Left ventricle myocardium superior (tissue), 1 donor: ENCODE measurements around the gene KATNB1. TPM values are rescaled to one million over a fixed set of nuclear protein-coding genes. Genes with fewer than 3 reads are reported as not detected.
A peak's percentile ranks its signal among the peaks of the same experiment; 100 is the strongest.

Source experiments
- ATAC-seq: fragments of 200-7000 bp; cut with Tn5 transposase; one replicate; pipeline ENCODE4 v1.9.1; 2020; ENCODE audit warnings: mild to moderate bottlenecking, moderate library complexity
- DNase-seq: peaks from one replicate; pipeline ENCODE4 v3.0.0-alpha.2; 2020
- intact Hi-C: fragments of 100-400 bp; cut with micrococcal nuclease; formaldehyde crosslinking; loops from one replicate; pipeline ENCODE4 v1.11.0; 2022
- total RNA-seq: library from RNA; stranded (reverse); fragmentation: NEBNext Ultra II Directional; extraction: Animal tissue kit (Norgen Biotek cat#: 25700); gene quantifications from one replicate; pipeline ENCODE4 v1.2.1, GENCODE V29; 2021
- donor health status: DM: no; HTN: yes; CAD: no; lungs with severe emphysema.

Gene KATNB1
- total RNA-seq, 1 donor from 2014 or later, result 9.3 TPM

- peak; percentile 27 for DNase-seq
- intact Hi-C loops, result no loop called here
- ATAC-seq, result no peak
Measured at GRCh38 chr16:57752581-57753447, 17.2 kb downstream of the KATNB1 start.

DNA sequence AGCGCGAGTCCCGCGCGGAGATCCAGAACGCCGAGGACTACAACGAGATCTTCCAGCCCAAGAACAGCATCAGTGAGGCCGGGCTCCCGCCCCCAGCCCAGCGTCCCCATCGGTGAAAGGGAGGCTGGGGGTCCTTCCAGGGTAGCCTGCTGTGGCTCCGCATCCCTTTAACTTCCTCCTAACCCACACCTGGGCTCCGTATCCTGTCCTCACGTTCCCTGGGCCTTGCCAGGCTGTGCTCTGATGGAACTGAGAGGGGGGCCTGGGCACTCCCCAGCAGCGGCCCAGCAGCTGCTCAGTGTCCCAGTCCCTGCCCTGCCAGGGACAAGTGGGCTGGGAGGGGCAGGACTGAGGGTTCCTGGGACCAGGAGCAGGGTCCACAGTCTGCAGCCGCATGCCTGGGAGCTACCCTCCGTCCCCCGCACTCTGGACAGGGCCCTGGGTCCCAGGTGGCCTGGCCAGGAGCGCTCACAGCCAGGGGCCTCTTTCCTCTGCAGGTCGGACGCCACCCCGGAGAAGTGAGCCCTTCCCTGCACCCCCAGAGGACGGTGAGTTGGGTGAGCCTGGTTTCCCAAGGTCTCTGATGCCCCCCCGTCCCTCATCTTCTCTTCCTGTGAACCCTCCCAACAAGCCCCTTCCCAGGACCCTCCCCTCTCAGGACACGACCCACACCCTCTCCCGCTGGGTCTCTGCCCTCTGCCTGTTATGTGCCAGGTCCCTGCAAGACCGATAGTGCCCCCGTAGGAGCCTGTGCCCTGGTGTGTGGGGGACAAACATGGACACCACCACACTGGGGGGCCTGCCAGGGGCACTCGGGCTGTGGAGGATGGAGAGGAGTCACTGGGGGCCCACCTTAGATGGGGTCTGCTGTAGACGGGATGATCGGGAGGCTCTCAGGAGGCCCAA lies 18.1 kb downstream of the KATNB1 start:
- ATAC-seq (no peak), DNase-seq (peak; percentile 23)
- intact Hi-C loops, result no loop called here

DNA sequence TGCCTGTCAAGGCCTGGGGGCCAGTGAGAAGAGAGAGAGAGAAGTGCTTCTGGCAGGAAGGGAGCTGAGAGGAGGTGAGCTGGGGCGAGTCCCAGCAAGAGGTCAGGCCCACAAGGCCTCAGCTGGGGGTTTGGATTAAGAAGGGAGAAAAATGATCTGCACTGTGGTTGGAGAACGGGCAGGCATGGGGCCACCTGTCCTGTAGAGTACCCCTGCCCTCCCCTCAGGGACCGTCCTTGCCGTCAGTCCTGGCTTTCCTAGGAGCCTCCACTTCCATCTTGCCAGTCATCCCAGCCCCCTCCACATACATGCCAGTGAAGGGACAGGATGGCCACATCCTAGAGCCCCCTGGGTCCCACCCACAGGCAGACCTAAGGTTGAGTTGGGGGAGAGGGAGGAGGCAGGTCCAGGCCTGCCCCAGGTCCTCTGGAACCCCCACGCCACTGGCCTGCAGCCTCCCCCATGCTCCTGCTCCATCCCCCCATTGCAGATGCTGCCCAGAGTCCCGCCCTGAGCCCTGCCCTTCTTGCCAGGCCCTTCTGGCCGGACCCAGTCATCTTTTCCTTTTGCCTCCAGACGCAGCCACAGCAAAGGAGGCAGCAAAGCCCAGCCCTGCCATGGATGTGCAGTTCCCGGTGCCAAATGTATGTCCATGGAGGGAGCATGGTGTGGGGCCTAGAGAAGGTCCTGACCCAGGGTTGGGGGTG lies 18.9 kb downstream of the KATNB1 start:
- intact Hi-C loops, result loop anchor here (5.0 kb wide), 1 partner anchor 108 kb away; no protein-coding TSS in a partner anchor
- ATAC-seq (no peak), DNase-seq (peak; percentile 15)

GRCh38 chr16:57755061-57755684 lies 19.6 kb downstream of the KATNB1 start:
- peak; percentile 29 for DNase-seq
- intact Hi-C loops, result loop anchor here (5.0 kb wide), 1 partner anchor 107 kb away; no protein-coding TSS in a partner anchor
- no peak for ATAC-seq

DNA sequence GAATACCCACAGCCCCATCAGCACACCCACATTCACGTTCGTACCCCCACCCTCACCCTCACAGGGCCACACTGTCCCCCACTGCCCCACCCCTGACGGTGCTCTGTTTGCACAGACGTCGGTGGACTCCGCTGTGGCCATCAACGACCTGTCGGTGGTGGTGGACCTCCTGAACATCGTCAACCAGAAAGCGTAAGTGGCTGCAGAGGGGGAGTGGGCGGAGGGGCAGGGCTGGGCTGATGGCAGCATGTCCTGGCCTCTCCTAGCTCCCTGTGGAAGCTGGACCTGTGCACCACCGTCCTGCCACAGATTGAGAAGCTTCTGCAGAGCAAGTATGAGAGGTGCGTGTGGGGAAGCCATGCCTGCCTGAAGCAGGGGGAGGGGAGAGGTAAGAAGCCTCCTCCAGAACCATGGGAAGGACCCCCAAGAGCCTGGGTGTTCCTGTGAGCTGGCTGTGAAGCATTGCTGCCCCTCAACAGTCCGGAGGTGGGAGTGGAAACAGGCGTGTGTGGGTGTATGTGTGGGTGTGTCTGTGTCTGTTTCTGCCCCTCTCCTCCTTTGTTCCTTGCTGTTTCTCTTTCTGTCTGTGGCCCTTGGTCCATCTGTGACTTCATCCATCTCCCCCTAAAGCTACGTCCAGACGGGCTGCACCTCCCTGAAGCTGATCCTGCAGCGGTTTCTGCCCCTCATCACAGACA lies 20.3 kb downstream of the KATNB1 start:
- DNase-seq (peak; percentile 22), ATAC-seq (no peak)
- intact Hi-C loops, result loop anchor here (5.0 kb wide), 1 partner anchor 106 kb away; no protein-coding TSS in a partner anchor

GRCh38 chr16:57756424-57757325 lies 21.1 kb downstream of the KATNB1 start:
- ATAC-seq, result no peak
- intact Hi-C loops, result loop anchor here (5.0 kb wide), 1 partner anchor 106 kb away; no protein-coding TSS in a partner anchor
- DNase-seq, result peak; percentile 30

- intact Hi-C loops, result loop anchor here (5.0 kb wide), 1 partner anchor 105 kb away; no protein-coding TSS in a partner anchor
- peak; percentile 93 for DNase-seq
- ATAC-seq, result peak; percentile 90
Measured at GRCh38 chr16:57757326-57757786, 21.8 kb downstream of the KATNB1 start.

DNA sequence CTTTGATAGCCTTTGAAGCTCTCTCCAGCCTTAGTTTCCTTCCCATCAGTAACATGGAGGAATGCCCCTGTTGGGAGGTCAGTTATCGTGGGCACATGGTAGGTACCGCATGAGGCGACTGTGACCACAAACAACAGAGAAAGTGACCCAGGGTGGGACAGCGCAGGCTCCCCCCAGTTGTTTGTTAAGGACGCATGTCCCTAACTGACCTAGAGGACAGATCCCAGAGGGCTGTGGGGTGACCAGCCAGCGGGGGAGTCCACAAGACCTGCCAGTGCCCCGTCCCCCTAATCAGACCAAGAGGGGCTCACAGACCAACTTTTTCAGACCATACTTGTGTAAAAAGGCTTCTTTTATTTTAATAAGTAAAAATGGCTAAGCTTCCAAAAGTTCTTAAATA lies 22.3 kb downstream of the KATNB1 start:
- intact Hi-C loops, result loop anchor here (5.0 kb wide), 1 partner anchor 104 kb away; no protein-coding TSS in a partner anchor
- DNase-seq, result no peak
- no peak for ATAC-seq

DNA sequence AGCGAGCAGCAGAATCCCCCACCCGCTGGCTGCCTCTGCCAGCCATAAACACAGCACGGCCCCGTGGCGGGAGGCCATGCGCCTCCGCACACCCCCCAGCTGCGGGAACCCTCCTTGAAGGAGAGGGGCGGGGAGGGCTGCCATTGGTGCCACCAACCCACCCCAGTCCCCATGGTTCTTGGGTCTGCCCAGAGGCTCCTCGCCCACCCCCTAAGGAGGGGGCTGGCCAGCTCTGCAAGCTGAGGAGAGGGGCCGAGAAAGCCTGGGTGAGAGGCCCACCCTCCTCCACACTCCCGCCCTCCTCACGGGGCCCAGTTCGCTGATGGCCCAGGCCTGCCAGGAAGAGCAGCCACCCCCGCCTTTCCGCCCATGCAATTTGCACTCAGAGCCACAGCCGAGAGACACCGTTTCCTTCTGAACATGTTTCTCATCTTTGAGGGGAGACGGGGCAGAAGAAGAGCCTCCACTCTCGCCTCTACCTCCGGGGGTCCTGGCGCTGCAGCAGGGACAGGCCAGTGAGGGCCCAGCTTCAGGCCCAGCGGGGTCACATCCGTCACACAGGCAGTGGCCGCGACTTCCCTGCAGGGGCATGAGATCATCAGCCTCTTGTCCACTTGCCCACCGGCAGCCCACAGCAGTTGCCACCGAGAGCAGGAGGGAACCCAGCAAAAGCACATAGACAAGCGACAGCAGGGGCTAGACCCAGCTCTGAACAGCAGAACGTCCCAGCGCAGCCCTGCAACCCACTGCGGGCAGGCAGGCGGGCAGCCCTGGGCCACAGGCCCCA lies 23.0 kb downstream of the KATNB1 start:
- DNase-seq, result no peak
- intact Hi-C loops, result loop anchor here (5.0 kb wide), 1 partner anchor 104 kb away; no protein-coding TSS in a partner anchor
- peak; percentile 3 for ATAC-seq

DNA sequence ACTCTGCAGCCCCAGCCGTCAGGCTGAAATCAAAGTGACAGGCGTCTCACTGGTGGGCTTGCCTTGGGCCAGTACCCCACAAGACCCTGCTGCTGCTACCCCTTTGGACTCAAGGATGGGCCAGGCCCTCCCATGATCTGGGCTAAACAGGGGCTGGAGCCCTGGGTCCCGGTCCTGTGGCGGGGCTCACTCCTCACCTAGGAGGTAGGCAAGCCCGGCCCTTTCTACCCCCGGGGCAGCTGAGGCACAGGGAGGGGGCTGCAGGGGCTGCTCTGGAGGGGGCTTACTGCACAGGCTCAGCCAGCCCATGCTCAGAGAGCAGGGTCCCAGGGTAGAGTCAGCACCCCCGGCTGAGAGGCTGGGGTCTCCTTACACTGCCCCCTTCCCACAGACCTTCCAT lies 23.6 kb downstream of the KATNB1 start:
- DNase-seq, result no peak
- ATAC-seq, result no peak
- intact Hi-C loops, result loop anchor here (5.0 kb wide), 1 partner anchor 103 kb away; no protein-coding TSS in a partner anchor

GRCh38 chr16:57759541-57760356 lies 24.2 kb downstream of the KATNB1 start:
- no peak for DNase-seq
- peak; percentile 1 for ATAC-seq
- intact Hi-C loops, result loop anchor here (5.0 kb wide), 1 partner anchor 103 kb away; no protein-coding TSS in a partner anchor

- intact Hi-C loops, result no loop called here
- DNase-seq, result no peak
- no peak for ATAC-seq
Measured at GRCh38 chr16:57760357-57761160, 25.0 kb downstream of the KATNB1 start.

DNA sequence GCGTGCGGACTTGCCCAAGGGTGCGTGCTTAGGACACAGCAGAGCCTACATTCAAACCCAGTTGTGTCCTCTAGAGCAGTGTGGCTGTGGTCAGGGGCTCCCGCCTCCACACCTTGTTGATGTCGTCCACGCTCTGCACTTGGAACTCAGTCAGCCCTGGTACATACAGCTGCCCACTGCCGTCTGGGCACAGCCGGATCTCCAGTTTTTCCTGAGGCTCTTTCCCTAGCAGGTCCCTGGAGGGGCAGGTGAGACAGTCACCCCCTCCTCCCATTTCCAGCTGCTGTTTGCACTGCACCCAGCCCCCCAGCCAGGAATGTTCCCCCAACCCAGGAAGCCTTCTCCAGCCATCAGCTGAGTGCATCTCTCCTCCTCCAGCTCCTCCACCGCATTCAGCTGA lies 25.7 kb downstream of the KATNB1 start:
- DNase-seq, result no peak
- no peak for ATAC-seq

DNA sequence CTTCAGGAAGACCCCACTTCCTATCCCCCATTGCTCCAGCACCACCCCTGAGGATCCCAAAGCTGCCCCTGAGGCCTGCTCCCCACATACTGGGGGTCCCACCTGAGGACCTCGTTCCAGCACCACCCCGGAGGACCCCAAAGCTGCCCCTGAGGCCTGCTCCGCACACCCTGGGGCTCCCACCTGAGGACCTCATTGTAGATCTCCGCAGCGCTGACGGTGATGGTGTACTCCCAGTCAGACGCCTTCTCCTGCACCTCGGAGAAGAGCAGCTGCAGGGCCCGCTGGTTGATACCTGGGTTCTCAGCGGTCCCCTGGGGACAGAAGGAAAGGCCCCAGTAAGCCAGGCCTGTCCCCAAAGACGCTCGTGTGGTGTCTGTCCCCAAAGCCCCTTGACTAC lies 26.4 kb downstream of the KATNB1 start:
- DNase-seq, result no peak
- intact Hi-C loops, result no loop called here
- no peak for ATAC-seq

More for the DNA sequence above, 25.7 kb downstream of the KATNB1 start:
- intact Hi-C loops, result no loop called here
